Ishikawa (cell line): Measurements from ENCODE around the gene HRH1.

Experiments
- CEBPB ChIP-seq: IDR thresholded peaks from 2 replicates; pipeline ENCODE4 v1.6.1; 2012
- CREB1 ChIP-seq: IDR thresholded peaks from 2 replicates; pipeline ENCODE4 v1.6.1; 2012; ENCODE audit warnings: low read depth
- EGR1 ChIP-seq: IDR thresholded peaks from 2 replicates; pipeline ENCODE4 v1.6.1; 2012
- EP300 ChIP-seq: IDR thresholded peaks from 2 replicates; pipeline ENCODE4 v1.6.1; 2012; ENCODE audit warnings: borderline replicate concordance
- FOXM1 ChIP-seq: IDR thresholded peaks from 2 replicates; pipeline ENCODE4 v1.6.1; 2012; ENCODE audit warnings: low read depth, borderline replicate concordance
- MAX ChIP-seq: IDR thresholded peaks from 2 replicates; pipeline ENCODE4 v1.6.1; 2012
- NFIC ChIP-seq: IDR thresholded peaks from 2 replicates; pipeline ENCODE4 v1.6.1; 2012
- RAD21 ChIP-seq: IDR thresholded peaks from 2 replicates; pipeline ENCODE4 v1.6.1; 2012; ENCODE audit warnings: low read depth
- REST ChIP-seq: IDR thresholded peaks from 2 replicates; pipeline ENCODE4 v1.6.1; 2012; ENCODE audit warnings: low read depth, mild to moderate bottlenecking
- TAF1 ChIP-seq: IDR thresholded peaks from 2 replicates; pipeline ENCODE4 v1.6.1; 2012; ENCODE audit warnings: low read depth, mild to moderate bottlenecking
- TCF12 ChIP-seq: IDR thresholded peaks from 2 replicates; pipeline ENCODE4 v1.6.1; 2012; ENCODE audit warnings: low read depth
- TEAD4 ChIP-seq: IDR thresholded peaks from 2 replicates; pipeline ENCODE4 v1.6.1; 2012
- USF1 ChIP-seq: IDR thresholded peaks from 2 replicates; pipeline ENCODE4 v1.6.1; 2012
- YY1 ChIP-seq: IDR thresholded peaks from 2 replicates; pipeline ENCODE4 v1.6.1; 2012; ENCODE audit warnings: low read depth
- ZBTB7A ChIP-seq: IDR thresholded peaks from 2 replicates; pipeline ENCODE4 v1.6.1; 2012; ENCODE audit warnings: low read depth

The HRH1 gene

GRCh38 chr3:11187681-11188080 is 33.4 kb downstream of the HRH1 start:
- no peak for TF ChIP-seq NFIC
- TF ChIP-seq YY1, result no peak
- no peak for TF ChIP-seq CREB1
- no peak for TF ChIP-seq ZBTB7A
- TF ChIP-seq RAD21, result no peak
- no peak for TF ChIP-seq TEAD4
- TF ChIP-seq EP300, result no peak
- no peak for TF ChIP-seq TCF12
- no peak for TF ChIP-seq TAF1
- no peak for TF ChIP-seq USF1
- TF ChIP-seq MAX, result no peak
- no peak for TF ChIP-seq EGR1

- TF ChIP-seq CEBPB (no peak), FOXM1 (no peak), RAD21 (no peak), TAF1 (no peak), NFIC (no peak)
Measured at GRCh38 chr3:11188231-11188630, 33.9 kb downstream of the HRH1 start.

- TF ChIP-seq EGR1 (no peak), RAD21 (no peak), REST (no peak), CREB1 (no peak), FOXM1 (no peak), TAF1 (no peak), NFIC (no peak), CEBPB (no peak)
Measured at GRCh38 chr3:11195201-11195600, 40.9 kb downstream of the HRH1 start.

GRCh38 chr3:11195721-11196332 is 41.5 kb downstream of the HRH1 start:
- TF ChIP-seq TAF1 (no peak), USF1 (no peak), MAX (no peak), YY1 (no peak), ZBTB7A (no peak), EGR1 (no peak), TCF12 (no peak), CREB1 (no peak), NFIC (no peak), REST (no peak), CEBPB (no peak), FOXM1 (no peak), EP300 (no peak), TEAD4 (no peak), RAD21 (no peak)

GRCh38 chr3:11197484-11197883 is 43.2 kb downstream of the HRH1 start:
- TF ChIP-seq TCF12, result no peak
- TF ChIP-seq TAF1, result no peak
- TF ChIP-seq REST, result no peak
- TF ChIP-seq NFIC, result no peak
- TF ChIP-seq FOXM1, result no peak
- no peak for TF ChIP-seq ZBTB7A
- no peak for TF ChIP-seq EGR1
- TF ChIP-seq YY1, result no peak
- TF ChIP-seq MAX, result no peak
- TF ChIP-seq USF1, result no peak
- no peak for TF ChIP-seq CREB1
- no peak for TF ChIP-seq EP300
- TF ChIP-seq TEAD4, result no peak
